Right ventricle myocardium inferior (tissue), 1 donor: ENCODE results near the gene AFF3. TPM values are rescaled to one million over a fixed set of nuclear protein-coding genes. Genes with fewer than 3 reads are reported as not detected.

ENCODE experiments used
- ATAC-seq: fragments of 200-7000 bp; cut with Tn5 transposase; one replicate; pipeline ENCODE4 v1.9.1; 2020; ENCODE audit warnings: mild to moderate bottlenecking, moderate library complexity
- DNase-seq: peaks from one replicate; pipeline ENCODE4 v3.0.0; 2021; ENCODE audit errors: missing footprints
- intact Hi-C: fragments of 100-400 bp; cut with DNase I; formaldehyde crosslinking; loops from one replicate; pipeline ENCODE4 v1.11.0; 2022
- total RNA-seq: library from RNA; stranded (reverse); fragmentation: NEBNext Ultra II Directional; extraction: Animal tissue kit (Norgen Biotek cat#: 25700); gene quantifications from one replicate; pipeline ENCODE4 v1.2.1, GENCODE V29; 2021
- donor health status: DM: no; HTN: yes; CAD: no; lungs with severe emphysema.

AFF3 gene
- total RNA-seq, 1 donor from 2014 or later: 6.8 TPM

GRCh38 chr2:100060875-100061274, 81.5 kb downstream of the AFF3 start:
- no peak for ATAC-seq
- intact Hi-C loops: no loop called here
- no peak for DNase-seq

GRCh38 chr2:100059638-100060037, 82.8 kb downstream of the AFF3 start:
- ATAC-seq (no peak), DNase-seq (no peak)
- intact Hi-C loops: no loop called here

- ATAC-seq: no peak
Measured at GRCh38 chr2:100057901-100058261, 84.5 kb downstream of the AFF3 start.

GRCh38 chr2:100054426-100054825, 88.0 kb downstream of the AFF3 start:
- intact Hi-C loops: no loop called here
- ATAC-seq: no peak
- no peak for DNase-seq

More at GRCh38 chr2:100057901-100058261, 84.5 kb downstream of the AFF3 start:
- DNase-seq: no peak
- intact Hi-C loops: no loop called here

- ATAC-seq (no peak), DNase-seq (no peak)
- intact Hi-C loops: no loop called here
Measured at GRCh38 chr2:100053087-100053885, 89.1 kb downstream of the AFF3 start.

GRCh38 chr2:100052650-100053049, 89.7 kb downstream of the AFF3 start:
- DNase-seq (no peak), ATAC-seq (no peak)
- intact Hi-C loops: no loop called here

- intact Hi-C loops: no loop called here
- ATAC-seq: no peak
- no peak for DNase-seq
Measured at GRCh38 chr2:100051253-100051652, 91.1 kb downstream of the AFF3 start.

GRCh38 chr2:100050685-100051084, 91.7 kb downstream of the AFF3 start:
- intact Hi-C loops: no loop called here
- no peak for DNase-seq
- no peak for ATAC-seq

GRCh38 chr2:100046961-100047947, 95.1 kb downstream of the AFF3 start:
- intact Hi-C loops: no loop called here
- no peak for ATAC-seq
- no peak for DNase-seq

- intact Hi-C loops: no loop called here
- no peak for DNase-seq
- ATAC-seq: no peak
Measured at GRCh38 chr2:100045000-100045399, 97.4 kb downstream of the AFF3 start.

GRCh38 chr2:100043891-100044255, 98.5 kb downstream of the AFF3 start:
- DNase-seq (no peak), ATAC-seq (no peak)
- intact Hi-C loops: no loop called here

- no peak for ATAC-seq
- intact Hi-C loops: no loop called here
- no peak for DNase-seq
Measured at GRCh38 chr2:100043081-100043890, 99.1 kb downstream of the AFF3 start.

- intact Hi-C loops: no loop called here
- DNase-seq (no peak), ATAC-seq (no peak)
Measured at GRCh38 chr2:100042562-100042961, 99.8 kb downstream of the AFF3 start.

GRCh38 chr2:100041946-100042345, 100.4 kb downstream of the AFF3 start:
- ATAC-seq (no peak), DNase-seq (no peak)
- intact Hi-C loops: no loop called here

- intact Hi-C loops: no loop called here
- ATAC-seq: no peak
- no peak for DNase-seq
Measured at GRCh38 chr2:100041385-100041784, 101.0 kb downstream of the AFF3 start.

- no peak for ATAC-seq
- no peak for DNase-seq
- intact Hi-C loops: no loop called here
Measured at GRCh38 chr2:100040906-100041305, 101.5 kb downstream of the AFF3 start.

GRCh38 chr2:100039291-100039980, 103.0 kb downstream of the AFF3 start:
- intact Hi-C loops: no loop called here
- DNase-seq: no peak
- no peak for ATAC-seq

- intact Hi-C loops: no loop called here
- no peak for DNase-seq
- ATAC-seq: no peak
Measured at GRCh38 chr2:100038011-100038410, 104.4 kb downstream of the AFF3 start.

GRCh38 chr2:100036793-100037192, 105.6 kb downstream of the AFF3 start:
- DNase-seq (no peak), ATAC-seq (no peak)
- intact Hi-C loops: no loop called here
